Left hindlimb (tissue), 1 donor: Measurements from ENCODE around the gene LMNA.
"Not testable (repeated sequence)": the region's sequence is repeated elsewhere in the genome, so short reads cannot be mapped to it uniquely, and the experiment has no call there.

ENCODE experiments used
- DNase-seq: peaks from one replicate; pipeline ENCODE4 v3.0.0-alpha.2; 2018

Gene LMNA

GRCh38 chr1:156122519-156123355, 8.2 kb downstream of the LMNA start:
- peak; percentile 85 for DNase-seq

DNA sequence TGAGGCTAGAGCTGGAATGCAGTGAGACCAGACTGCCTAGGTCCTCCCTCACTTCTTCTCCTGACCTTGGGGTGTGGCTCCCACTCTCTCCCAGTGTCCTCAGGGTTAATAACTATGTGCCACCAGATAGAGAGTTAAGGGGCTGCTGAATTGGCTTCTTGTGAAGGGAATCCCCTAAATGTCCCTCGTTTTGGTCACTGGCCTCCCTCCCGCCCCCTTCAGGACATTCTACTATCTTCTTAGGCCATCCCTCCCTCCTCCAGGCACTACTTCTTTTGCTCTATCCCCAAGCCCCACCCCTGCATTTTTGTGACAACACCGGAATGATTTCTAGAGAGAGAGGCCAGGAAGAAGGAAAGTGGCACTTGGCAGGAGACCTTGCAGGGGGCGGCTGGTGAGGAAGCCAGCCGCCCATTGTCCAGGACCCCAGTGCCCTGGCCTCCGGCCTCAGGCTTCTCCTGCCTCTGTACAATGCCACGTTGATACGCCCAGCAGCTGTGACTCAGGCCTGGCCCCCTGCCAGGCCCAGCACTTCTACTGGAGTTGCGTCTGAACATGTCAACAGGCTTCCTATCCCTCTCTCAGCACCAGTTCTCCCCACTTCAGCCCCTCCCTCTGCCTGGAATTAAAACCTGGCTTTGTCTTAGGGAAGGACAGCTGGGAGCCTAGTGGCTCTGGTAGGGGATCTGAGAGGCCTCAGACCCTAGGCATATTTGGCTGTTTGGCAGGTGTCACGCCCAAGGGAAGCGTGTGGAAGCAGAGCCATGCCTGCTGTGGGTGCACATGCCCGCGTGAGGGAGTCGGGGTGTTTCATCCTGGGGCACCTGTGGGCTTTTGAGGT, 9.1 kb downstream of the LMNA start:
- peak; percentile 94 for DNase-seq

GRCh38 chr1:156124557-156125483, 10.3 kb downstream of the LMNA start:
- DNase-seq = no peak

- DNase-seq = not testable (repeated sequence)
Measured at GRCh38 chr1:156125544-156125943, 11.0 kb downstream of the LMNA start.

GRCh38 chr1:156126043-156126629, 11.6 kb downstream of the LMNA start:
- DNase-seq = peak; percentile 93

DNA sequence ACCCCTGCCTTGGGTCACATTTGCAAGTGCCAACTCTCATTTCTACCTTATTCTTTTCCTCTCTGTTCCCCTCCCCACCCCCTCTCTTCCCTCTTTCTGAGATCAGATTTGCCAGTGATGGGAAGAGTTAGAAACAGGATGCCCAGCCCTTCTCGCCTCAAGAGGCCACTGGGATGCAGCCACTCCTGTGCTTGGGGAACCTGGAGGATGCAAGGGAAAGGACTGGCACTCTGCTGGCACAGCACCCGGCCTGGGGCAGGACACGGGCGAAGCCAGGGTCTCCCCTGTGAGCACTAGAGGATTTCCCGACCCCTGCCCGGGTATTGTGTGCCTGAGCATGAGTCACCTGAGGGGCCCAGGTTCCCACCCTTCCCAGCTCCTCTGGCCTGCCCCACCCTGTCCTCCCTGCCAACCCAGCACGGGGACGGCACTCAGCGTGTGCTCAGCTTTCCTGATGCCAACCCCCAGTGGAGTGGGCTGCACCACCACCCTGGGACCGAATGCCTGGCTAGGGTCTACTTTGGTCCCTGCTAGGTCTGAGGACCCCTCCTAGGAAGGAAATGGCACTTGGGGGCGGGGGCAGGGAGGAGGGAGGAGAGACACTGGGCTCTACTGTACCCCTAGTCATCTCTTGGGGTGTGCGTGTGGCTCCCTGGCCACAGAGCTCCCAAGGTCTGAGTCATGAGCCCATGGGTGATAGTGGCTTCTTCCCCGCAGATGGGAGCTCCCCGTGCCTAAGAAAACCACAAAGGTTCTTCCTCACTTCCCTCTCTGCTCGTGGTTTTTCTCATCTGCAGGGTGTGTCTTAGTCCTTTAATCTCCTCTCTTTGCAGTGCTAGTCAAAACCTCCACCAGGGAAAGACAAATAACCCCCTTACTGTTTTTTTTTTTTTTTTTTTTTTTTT, 12.4 kb downstream of the LMNA start:
- DNase-seq = no peak

- no peak for DNase-seq
Measured at GRCh38 chr1:156128308-156128653, 13.8 kb downstream of the LMNA start.

GRCh38 chr1:156128654-156129597, 14.4 kb downstream of the LMNA start:
- DNase-seq = peak; percentile 94

DNA sequence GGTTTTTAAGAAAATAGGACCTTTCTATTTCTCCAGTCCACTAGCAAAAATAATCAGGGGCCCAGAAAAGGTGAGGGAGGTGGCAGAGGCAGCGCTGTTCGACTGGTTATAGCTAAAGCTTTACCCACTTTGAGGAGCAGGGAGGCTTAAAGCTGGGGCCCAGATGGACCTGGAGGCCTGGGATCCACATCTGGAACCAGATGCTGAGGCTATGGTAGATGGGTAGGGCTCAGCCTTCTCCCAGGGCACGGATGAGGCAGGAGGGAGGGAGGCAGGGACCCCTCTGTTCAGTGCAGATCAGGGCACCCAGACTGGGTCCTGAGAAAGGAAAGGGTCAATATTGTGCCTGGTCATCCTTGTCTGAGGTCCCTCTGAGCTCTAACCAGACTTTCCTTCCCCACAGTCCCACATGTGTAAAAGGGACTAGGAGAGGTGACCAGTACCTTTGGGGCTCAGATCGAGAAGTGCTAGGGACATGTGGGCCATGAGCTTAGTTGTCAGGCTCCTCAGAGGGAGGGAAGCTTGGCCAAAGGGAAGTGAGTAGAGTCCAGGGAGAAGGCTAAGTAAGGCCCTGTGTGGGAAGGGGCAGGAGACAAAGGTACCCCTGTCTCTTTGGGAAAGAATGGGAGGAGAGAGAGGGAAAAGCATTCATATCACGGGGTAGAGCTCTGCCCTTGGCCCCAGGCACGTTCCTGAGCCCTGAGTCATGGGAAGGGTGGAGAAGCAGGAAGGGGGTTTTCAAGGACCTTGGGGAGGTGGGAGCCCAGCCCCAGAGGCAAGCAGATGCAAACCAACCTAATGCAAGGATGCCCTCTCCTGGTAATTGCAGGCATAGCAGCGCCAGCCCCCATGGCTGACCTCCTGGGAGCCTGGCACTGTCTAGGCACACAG, 15.4 kb downstream of the LMNA start:
- peak; percentile 91 for DNase-seq

GRCh38 chr1:156130578-156130942, 16.0 kb downstream of the LMNA start:
- DNase-seq = no peak

- DNase-seq = peak; percentile 28
Measured at GRCh38 chr1:156134716-156135435, 20.4 kb downstream of the LMNA start.

DNA sequence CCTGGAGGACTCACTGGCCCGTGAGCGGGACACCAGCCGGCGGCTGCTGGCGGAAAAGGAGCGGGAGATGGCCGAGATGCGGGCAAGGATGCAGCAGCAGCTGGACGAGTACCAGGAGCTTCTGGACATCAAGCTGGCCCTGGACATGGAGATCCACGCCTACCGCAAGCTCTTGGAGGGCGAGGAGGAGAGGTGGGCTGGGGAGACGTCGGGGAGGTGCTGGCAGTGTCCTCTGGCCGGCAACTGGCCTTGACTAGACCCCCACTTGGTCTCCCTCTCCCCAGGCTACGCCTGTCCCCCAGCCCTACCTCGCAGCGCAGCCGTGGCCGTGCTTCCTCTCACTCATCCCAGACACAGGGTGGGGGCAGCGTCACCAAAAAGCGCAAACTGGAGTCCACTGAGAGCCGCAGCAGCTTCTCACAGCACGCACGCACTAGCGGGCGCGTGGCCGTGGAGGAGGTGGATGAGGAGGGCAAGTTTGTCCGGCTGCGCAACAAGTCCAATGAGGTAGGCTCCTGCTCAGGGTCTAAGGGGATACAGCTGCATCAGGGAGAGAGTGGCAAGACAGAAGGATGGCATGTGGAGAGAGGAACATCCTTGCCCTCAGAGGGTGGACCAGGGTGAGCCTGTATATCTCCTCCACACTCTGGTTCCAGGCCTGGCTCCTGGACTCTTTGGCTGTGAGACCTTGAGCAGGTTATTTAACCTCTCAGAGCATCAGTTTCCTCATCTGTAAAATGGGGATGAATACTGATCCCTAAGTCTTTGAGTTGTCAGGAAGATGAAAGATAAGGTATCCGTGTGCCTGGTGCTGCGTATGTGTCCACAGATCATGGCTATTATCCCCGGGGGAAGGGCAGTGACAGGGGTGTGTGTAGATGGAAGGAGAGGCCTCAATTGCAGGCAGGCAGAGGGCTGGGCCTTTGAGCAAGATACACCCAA, 21.7 kb downstream of the LMNA start:
- DNase-seq = peak; percentile 37

DNA sequence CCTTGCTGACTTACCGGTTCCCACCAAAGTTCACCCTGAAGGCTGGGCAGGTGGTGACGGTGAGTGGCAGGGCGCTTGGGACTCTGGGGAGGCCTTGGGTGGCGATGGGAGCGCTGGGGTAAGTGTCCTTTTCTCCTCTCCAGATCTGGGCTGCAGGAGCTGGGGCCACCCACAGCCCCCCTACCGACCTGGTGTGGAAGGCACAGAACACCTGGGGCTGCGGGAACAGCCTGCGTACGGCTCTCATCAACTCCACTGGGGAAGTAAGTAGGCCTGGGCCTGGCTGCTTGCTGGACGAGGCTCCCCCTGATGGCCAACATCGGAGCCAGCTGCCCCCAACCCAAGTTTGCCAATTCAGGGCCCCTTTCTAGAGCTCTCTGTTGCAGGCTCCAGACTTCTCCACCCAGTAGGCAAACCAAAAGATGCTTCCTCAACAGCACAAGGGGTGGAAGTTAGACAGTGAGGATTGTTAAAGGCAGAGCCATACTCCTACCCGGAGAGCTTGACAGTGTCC, 22.5 kb downstream of the LMNA start:
- DNase-seq = peak; percentile 42

- peak; percentile 47 for DNase-seq
Measured at GRCh38 chr1:156138458-156138867, 24.0 kb downstream of the LMNA start.

DNA sequence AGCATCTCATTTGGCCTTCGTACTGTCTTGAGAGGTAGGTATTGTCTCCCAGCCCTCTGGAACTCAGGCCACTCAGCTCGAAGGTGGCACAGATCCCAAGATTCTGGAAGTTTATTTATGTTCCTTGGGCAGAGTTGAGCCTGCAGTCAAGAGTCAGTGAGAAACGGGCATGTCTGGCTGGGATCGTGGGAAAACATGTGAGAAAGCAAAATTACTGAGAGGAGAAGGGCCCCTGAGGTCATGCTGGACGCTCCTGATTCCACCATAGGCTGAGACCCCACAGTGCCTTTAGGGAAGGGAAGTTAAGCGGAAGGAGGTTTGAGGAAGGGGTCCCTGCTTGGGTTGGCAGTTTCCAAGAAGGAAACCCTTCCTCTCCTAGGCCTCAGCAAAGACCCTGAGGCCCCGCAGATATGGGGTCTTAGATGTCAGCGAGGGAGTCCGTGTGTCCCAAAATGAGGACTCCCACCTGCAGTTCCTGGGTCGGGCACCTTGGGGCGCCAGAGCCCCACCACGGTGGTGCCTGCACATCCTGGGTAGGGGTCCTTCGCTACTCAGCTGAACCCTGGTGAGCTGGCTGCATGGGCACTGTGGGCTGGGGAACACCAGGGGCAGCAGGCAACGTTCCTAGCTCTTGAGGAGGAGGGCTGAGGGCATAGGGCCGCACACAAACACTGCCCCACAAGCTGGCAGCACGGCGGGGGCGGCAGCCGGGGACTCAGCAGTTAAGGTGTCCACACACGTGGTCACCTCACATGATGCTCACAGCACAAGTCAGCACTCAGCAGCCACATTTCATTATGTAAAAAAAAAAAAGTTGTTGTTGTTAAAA, 26.6 kb downstream of the LMNA start:
- DNase-seq = no peak
